Measurements from ENCODE around the gene FBLN1. TPM values are rescaled to one million over a fixed set of nuclear protein-coding genes. Genes with fewer than 3 reads are reported as not detected.

The FBLN1 gene
- total and polyA plus RNA-seq, 2 of the 8 experiments (the other 6 are each of a cell fraction or from before 2014, with no cell fraction given) = 159 to 168 TPM

- TF ChIP-seq RAD21 (IDR thresholded peaks at IDR 0.05 in 1 of 2, conservative IDR thresholded peaks at IDR 0.05 in 1 of 2; ENCODE audit: low read depth in 2 of 2, low read length in 2 of 2) (no peak), EGR1 (IDR thresholded peaks at IDR 0.05; ENCODE audit: borderline replicate concordance, low read depth, low read length) (no peak), JUND (IDR thresholded peaks at IDR 0.05; ENCODE audit: low read length) (no peak), SP1 (IDR thresholded peaks at IDR 0.05; ENCODE audit: low read depth, low read length) (no peak), RXRA (IDR thresholded peaks at IDR 0.05; ENCODE audit: insufficient read depth, low read depth, low read length) (no peak), SIRT6 (IDR thresholded peaks at IDR 0.05; ENCODE audit: low read length) (no peak), JUN (IDR thresholded peaks at IDR 0.05; ENCODE audit: low read depth, low read length) (no peak), CBX8 (IDR thresholded peaks at IDR 0.05; ENCODE audit: borderline replicate concordance, low read depth, low read length) (no peak), RBBP5 (IDR thresholded peaks at IDR 0.05; ENCODE audit: borderline replicate concordance, low read depth, low read length) (no peak), SRF (IDR thresholded peaks at IDR 0.05; ENCODE audit: low read depth, low read length) (no peak), POLR2AphosphoS5 (IDR thresholded peaks at IDR 0.05; ENCODE audit: low read depth, low read length) (no peak), GABPA (IDR thresholded peaks at IDR 0.05; ENCODE audit: borderline replicate concordance, insufficient read depth, low read length) (no peak)
These were observed 33.2 kb upstream of the FBLN1 start (continued) for GRCh38 chr22:45469281-45470073.

Data from H1 (cell line).